T follicular helper cell (primary cell): ENCODE data around the gene CROCC2.

ENCODE experiments used
- DNase-seq: peaks from one replicate; pipeline ENCODE4 v3.0.0-alpha.2; 2020; ENCODE audit warnings: low read depth

Gene CROCC2

DNA sequence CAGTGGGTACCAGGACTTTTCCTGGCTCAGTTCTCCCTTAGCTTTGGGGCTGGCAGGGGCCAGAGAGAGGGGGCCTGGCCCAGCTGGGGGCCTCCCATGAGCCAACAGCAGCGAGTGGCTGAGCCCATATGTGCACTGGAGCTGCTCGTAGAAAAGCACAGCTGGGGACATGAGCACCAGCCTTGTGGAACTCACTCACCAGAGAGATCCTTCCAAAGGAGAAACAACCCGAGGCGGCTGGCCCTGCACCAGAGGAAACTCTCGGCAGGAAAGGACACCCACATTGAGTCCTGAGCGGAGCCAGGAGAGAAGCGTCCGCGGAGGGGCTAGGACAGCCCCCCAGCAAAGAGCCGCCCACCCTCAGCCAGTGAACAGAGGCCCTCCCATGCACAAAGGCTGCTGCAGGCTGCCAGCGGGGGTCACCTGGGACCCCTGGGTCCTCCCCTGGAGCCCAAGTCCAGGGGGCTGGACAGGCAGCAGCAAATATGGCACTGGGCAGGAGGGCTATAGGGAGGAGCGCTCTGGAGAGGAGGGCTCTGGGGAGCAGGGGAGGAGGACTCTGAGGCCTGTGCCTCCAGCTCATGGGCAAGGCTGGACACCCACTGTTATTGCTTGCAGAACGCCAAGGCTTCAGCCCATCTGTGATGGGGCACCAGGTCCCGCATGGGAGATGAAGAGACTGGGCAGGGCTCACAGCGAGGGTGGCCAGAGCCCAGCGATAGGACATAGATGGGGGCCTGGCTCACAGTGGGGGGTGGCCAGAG is 50.2 kb downstream of the CROCC2 start:
- DNase-seq: no peak

DNA sequence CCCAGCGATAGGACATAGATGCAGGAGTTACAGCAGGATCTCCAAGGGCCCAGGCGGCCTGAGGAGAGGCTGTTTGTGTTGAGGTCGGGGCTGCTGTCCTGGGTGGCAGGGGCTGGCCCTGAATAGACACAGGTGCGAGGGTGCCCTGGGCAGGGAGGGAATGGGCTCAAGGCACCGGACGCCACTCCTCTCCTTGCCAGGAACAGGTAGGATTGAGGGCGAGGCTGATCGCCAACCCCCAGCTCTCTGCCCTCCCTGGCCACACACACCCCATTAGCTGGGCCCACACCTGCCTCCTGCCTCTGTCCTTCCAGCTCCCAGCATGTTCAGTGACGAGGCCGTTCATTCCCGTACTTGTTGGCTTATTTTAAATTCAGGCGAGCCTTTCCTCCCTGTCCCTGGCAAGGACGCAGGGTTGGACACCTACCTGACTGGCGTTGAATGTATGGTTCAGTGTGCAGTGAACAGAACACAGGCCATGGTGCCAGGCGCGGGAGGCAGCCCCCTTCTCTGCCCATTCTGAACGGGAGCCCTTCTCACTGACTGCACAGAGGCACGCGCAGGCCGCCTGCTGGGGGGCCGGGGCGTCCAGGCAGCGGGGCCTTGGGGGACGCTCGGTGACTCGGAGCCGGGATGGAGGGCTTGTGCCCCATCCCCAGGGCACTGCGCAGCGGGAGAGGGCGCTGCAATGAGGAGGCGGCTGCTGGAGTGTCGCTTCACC is 51.0 kb downstream of the CROCC2 start:
- no peak for DNase-seq

DNA sequence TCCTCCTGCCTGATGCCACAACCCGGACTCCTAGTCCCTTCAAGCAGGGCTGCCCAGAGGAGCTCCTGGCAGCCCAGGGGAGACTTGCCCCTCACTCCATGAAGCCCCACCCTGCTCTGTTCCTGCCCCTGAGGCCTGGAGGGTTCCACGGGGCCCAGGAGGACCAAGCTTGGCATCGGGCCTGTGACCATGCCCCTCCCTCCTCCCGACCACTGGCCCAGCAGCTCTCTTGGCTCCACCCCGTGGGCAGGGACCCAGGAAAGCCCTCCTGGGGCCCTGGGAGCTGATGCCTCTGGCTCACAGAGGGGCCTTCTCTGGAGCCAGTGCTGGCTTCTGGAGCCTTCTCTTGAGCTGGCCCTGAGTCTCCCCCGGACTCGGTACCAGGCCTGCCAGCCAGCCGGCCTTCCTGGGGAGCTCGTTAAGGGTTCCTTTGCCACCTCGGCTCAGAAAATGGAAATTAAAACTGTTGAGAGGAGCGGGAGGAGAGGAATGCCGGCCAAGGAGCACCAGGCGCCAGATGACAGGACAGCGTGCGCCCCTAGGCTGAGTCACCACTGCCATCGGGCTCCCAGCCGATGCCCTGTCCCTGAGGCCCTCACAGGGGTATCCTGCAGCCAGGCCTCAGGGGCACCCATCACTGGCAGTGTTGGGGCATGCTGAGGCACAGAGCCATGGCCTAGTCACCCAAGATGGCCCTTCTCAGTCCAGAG is 51.7 kb downstream of the CROCC2 start:
- no peak for DNase-seq

DNA sequence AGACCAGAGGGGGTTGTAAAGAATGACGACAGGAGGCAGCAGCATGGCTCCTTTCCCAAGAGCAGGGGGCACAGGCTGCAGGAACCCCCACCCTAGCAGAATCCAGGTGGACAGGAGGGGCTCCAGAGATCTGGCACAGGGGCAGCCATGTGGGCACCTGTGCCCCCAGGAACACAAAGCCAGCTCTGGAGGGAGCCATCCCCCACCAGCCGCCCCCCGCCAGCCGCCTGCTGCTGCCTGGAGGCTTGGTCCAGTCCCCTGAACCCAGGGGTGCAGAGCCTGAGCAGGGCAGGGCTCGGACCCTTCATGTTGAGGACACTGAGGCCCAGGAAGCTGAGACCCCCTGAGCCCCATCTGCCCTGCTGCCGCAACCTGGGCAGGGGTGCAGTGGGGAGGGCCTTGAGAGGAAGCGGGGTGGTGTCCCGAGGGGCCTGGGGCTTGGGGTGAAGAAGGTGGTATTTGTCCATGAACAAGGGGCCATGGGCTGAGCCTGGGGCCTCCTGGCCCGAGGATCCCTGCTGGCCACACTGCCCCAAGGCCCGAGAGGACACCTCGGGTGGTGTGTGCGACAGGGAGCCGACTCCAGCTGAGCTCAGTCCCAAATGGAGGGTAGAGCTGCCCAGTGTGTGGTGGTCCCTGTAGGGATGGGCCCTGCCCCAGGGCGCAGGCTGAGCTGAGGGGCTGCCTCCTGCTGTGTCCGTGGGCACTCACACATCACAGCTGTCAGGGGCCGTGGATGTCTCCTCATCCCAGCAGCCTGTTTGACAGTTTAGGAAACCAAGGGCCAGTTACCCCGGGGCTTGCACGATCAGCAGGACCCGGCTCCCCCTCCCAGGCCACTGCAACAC is 52.5 kb downstream of the CROCC2 start:
- DNase-seq: no peak

- no peak for DNase-seq
Observed at GRCh38 chr2:240959214-240959940, 53.2 kb downstream of the CROCC2 start.

GRCh38 chr2:240959941-240960308 is 53.8 kb downstream of the CROCC2 start:
- no peak for DNase-seq

GRCh38 chr2:240960309-240960970 is 54.3 kb downstream of the CROCC2 start:
- no peak for DNase-seq

DNA sequence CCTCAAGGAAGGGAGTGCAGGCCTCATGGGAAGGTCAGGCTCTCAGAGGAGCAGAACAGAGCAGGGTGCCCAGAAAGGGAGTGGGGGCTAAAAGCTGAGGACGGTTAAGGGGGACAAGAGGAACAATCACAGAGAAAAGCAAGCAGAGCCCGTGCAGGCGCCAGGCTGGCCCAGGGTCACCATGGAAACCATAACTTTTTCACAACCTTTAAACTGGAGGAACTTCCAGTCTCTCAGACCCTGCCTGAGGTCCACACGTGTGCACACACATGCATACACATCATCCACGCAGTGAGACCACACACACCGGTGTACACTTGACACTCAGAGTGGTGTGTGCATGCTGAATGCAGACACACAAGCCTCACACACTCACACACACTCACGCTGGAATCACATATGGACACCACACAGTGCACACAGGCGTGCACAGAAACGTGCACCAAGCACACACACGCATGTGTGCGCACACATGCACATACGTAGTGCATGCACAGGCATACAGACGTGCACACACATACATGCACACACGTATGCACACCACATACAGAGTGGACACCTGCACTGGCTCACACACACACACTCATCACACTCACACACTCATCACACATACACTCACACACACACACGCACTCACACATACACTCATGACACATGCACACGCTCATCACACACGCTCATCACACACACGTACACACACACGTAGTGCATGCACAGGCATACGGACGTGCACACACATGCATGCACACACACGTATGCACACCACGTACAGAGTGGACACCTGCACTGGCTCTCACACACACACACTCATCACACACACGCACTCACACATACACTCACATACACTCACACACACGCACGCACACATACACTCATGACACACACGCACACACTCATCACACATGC is 55.1 kb downstream of the CROCC2 start:
- DNase-seq: no peak

GRCh38 chr2:240961910-240962299 is 55.8 kb downstream of the CROCC2 start:
- DNase-seq: no peak

DNA sequence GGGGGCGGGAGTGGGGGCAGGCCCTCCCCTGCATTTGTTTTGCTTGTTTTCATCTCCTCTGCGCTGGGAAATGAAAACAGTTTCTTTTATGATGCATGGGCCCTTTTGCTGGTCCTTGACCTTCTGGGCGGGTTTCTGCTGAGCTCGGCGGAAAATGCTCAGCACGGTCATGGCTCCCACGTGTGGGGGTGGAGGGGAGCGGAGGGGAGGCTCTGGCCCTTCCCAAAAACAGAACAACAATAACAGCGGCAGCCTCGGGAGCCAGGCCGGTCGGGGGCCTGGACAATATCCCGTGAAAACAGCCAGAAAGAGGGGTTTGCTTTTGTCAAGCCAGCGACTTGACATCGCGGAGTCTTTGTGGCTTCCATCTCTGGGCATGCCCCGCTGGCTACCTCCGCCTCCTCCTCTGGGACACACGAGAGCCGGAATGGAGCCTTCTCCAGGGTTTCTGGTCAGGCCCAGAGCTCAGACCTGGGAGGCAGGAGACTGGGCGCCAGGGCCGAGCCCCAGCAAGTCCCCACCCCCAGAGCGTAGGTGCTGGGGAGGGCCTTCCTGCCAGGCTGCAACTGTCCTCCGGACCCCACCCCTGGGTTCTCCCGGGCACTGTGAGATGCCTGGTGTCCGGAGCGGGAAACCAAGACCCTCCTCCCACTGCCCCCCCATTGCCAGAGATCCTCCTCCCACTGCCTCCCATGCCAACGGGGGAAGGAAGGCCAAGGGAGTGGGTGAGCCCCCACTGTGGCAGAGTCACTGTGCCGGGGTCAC is 56.3 kb downstream of the CROCC2 start:
- no peak for DNase-seq

DNA sequence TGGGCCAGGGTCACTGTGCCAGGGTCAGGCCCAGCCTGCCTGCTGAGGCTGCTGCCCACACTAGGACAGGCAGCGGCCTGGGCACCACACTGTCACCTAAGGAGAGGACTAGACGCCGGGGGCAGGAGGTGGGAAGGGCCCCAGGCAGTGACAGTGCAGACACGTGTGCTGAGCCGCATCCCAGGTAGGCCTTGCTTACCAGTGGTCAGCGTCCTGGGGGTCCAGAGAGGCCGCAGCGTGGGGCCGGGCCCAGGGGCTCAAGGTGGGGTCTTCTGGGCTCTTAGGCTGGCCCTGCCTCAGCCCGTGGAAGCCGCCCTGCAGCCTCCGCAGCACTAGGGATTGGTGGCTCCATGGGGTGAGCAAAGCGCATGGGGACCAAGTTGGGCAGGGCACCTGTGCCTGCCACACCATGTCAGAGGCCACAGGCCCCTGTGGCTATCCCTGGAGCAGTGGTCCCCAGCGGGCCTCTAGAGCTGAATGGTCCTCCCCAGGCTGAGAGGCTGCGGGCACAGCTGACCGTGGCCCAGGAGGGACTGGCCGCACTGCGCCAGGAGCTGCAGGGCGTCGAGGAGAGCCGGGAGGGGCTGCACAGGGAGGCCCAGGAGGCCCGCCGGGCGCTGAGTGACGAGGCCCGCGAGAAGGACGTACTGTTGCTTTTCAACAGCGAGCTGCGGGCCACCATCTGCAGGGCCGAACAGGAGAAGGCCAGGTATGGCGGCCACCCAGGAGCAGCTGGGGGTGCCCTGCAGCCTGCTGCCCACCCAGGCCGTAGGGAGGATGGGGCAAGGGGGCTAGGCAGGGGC is 57.1 kb downstream of the CROCC2 start:
- no peak for DNase-seq

DNA sequence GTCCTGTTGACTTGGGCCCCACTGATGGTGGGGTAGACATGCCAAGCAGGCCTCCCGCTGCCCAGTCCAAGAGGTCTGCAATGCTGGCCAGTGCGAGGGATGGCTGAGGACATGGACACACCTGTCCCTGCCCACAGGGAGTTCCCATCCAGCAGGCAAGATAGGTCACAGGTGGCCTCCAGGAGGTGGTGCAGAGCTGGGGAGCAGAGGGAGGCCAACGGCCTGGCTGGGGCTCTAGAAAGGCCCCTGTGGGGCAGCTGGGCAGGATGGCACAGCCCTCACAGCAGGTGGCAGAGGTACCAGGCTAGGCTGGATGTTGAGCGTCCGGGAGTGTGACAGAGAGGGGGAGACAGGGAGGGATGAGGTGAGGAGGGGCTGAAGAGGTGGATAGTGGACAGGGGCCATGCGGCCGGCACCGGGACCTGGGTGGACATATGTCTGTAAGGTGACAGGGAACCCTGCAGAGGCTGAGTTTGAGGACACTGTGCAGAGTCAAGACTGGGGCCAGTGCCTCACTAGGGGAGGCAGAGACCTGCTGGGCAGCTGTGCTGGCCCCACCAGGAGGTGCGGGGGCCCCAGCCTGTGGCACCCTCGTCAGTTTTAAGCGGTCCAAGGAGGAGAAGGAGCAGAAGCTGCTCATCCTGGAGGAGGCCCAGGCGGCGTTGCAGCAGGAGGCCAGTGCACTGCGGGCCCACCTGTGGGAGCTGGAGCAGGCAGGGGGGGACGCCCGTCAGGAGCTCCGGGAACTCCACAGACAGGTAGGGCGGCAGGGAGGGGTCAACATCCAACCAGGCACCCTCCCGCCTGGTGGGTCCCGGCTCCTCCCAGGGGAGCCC is 58.0 kb downstream of the CROCC2 start:
- DNase-seq: no peak

- no peak for DNase-seq
Observed at GRCh38 chr2:240964704-240965295, 58.7 kb downstream of the CROCC2 start.

DNA sequence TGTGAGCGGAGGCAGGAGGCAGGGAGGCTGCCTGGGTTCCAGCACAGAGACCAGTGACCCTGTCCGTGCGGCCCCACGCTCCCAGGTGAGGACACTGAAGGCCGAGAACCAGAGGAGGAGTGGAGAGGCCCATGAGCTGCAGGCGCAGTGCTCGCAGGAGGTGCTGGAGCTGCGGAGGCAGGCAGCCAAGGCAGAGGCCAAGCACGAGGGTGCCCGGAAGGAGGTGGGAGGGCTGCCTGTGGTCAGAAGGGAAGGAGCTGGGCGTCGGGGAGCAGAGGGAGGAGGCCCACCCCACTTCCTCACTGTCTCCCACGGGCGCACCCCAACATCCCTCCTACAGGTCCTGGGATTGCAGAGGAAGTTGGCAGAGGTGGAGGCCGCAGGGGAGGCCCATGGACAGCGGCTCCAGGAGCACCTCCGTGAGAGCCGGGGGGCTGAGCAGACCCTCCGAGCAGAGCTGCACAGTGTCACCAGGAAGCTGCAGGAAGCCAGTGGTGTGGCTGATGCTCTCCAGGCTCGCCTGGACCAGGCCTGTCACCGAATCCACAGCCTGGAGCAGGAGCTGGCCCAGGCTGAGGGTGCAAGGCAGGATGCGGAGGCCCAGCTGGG is 59.3 kb downstream of the CROCC2 start:
- no peak for DNase-seq

GRCh38 chr2:240965905-240966456 is 59.8 kb downstream of the CROCC2 start:
- DNase-seq: no peak

GRCh38 chr2:240966457-240966905 is 60.3 kb downstream of the CROCC2 start:
- no peak for DNase-seq
